T-helper 22 cell (primary cell): ENCODE measurements around the gene MRPL24.
"Not testable (repeated sequence)": the region's sequence is repeated elsewhere in the genome, so short reads cannot be mapped to it uniquely, and the experiment has no call there.

Experiments used
- DNase-seq: peaks from one replicate; pipeline ENCODE4 v3.0.0-alpha.2; 2020; ENCODE audit warnings: low read depth

MRPL24 gene

DNA sequence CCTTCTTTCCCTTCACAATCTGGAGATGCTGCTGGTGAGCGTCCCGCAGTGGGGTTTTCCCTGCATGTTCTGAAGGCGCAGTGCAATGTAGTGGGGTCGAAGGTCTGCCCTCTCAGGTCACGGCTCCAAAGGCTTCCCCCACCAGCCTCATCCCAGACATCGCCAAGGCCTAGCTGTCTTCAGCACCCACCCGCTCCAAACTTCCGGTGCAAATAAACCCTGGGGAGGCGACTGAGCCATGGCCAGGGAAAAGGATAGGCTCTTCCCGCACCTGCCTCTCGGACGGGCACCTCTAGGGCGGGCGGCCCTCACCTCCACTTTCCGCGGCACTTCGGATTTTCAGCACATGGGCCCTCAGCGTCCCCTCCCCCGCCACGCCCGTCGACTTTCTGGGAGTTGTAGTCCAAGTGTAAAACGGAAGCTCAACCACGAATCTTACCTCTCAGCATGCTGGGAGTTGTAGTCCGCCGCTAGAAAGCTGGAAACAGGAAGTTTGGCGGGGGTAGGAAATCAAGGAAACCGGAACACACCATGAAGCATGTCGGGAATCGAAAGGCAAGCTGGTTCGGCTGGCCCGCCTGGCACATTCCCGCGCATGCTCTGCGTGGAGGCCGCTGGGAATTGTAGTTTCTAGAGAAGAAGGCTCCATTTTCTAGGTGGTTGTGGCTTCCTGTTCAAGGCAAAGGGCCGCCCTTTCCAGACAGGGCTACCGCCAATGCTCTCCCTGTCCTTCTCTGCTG, at the start of gene MRPL24:
Gene MRPL24, minus strand, starts transcription at position 348 of the 740 bp plus-strand sequence. CDS start 2,384 bp downstream, outside the sequence.
- DNase-seq = peak; percentile 98

GRCh38 chr1:156789621-156790318, 48.9 kb upstream of the MRPL24 start:
- no peak for DNase-seq

- no peak for DNase-seq
Observed at GRCh38 chr1:156788136-156788535, 47.2 kb upstream of the MRPL24 start.

- DNase-seq = no peak
Observed at GRCh38 chr1:156786640-156787039, 45.8 kb upstream of the MRPL24 start.

- DNase-seq = no peak
Observed at GRCh38 chr1:156785458-156785857, 44.6 kb upstream of the MRPL24 start.

- DNase-seq = no peak
Observed at GRCh38 chr1:156781585-156782186, 40.8 kb upstream of the MRPL24 start.

DNA sequence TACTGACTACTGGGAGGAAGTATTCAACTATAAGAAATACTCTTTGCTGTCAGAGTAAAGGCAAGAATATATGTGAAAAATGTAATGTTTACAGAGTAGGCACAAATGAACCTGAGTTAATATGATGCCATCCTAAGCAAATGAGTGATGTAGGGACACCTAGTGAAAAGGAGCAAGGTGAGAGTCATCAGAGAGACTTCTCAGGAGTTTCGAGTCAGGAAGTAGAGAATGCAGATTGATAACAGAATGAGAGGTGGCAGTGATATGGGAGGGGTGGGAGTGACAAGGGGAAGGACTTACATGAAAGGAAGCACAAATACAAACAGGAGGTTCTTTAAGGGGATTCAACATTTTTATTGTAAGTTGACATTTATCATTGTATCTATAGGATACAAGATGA, 36.7 kb upstream of the MRPL24 start:
- no peak for DNase-seq

GRCh38 chr1:156776942-156777341, 36.1 kb upstream of the MRPL24 start:
- no peak for DNase-seq

DNA sequence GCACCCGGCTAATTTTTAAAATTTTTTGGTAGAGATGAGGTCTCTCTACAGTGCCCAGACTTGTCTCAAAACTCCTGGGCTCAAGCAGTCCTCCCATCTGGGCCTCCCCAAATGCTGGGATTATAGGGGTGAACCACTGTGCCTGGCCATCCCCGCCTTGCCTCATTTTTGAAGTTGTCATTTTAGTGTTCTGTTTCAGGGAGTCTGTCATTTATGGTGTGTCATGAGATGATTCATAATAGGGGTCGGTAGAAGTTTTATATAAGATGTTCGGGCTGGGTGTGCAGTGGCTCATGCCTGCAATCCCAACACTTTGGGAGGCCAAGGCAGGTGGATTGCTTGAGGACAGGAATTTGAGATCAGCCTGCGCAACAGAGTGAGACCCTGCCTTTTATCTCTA, 34.9 kb upstream of the MRPL24 start:
- no peak for DNase-seq

- DNase-seq = no peak
Observed at GRCh38 chr1:156773607-156774006, 32.7 kb upstream of the MRPL24 start.

GRCh38 chr1:156772728-156773497, 32.0 kb upstream of the MRPL24 start:
- no peak for DNase-seq

GRCh38 chr1:156772222-156772621, 31.3 kb upstream of the MRPL24 start:
- DNase-seq = no peak

DNA sequence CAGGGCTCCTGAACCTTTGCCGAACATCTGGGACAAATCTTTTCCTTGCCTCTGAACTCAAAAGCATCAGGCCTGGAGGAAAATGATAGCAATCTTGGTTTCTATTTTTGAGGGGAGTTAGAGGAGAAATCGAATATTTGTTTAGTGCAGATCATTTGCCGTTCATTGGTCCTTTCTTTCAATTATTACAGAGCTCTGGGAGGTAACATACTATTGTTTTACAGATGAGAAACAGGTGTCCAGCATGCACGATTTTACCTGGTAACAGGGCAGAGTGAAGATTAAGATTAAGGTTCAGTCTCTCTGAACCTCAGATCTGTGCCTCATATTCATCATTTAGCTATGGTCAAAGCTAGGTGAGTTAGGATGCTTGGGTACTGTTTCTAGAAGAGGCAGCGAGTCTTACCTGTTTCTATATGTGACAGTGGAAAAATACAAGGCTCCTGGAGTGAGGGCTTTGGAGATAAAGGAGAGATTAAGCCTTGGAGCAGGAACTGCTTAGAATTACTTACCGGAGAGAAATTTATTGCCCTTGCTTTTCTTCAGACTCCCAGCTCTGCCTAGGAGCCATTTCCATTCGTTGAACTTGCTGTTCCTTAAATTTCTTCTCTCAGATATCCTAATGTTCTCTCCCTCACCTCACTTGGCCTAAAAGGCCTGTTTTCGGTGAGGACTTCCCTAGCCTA, 27.9 kb upstream of the MRPL24 start:
- DNase-seq = no peak

DNA sequence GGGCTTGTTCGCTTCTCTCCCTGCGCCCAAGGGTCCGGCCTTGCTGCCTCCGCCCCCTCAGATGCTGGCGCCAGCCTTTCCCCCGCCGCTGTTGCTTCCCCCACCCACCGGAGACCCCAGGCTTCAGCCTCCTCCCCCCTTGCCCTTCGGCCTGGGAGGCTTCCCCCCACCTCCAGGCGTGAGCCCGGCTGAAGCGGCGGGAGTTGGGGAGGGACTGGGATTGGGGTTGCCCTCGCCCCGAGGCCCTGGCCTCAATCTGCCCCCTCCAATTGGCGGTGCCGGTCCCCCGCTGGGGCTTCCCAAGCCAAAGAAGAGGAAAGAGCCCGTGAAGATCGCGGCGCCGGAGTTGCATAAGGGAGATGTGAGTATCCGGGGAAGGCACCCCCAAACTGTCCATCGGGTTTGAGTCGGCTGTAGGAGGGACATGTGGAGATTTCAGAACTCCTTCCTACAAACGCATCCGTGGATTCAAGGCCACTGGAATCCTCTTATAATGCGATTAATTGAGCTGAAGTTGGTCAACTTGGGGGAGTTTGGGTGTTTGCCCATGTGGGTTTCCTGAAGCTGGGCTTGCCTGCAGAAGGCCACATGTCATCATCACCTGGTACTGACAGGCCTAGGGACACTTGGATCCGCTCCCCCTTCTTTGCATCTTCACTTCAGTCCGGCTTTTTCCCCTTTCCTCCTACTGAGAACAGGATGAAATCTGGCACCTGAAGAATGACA, 27.2 kb upstream of the MRPL24 start:
- peak; percentile 32 for DNase-seq

DNA sequence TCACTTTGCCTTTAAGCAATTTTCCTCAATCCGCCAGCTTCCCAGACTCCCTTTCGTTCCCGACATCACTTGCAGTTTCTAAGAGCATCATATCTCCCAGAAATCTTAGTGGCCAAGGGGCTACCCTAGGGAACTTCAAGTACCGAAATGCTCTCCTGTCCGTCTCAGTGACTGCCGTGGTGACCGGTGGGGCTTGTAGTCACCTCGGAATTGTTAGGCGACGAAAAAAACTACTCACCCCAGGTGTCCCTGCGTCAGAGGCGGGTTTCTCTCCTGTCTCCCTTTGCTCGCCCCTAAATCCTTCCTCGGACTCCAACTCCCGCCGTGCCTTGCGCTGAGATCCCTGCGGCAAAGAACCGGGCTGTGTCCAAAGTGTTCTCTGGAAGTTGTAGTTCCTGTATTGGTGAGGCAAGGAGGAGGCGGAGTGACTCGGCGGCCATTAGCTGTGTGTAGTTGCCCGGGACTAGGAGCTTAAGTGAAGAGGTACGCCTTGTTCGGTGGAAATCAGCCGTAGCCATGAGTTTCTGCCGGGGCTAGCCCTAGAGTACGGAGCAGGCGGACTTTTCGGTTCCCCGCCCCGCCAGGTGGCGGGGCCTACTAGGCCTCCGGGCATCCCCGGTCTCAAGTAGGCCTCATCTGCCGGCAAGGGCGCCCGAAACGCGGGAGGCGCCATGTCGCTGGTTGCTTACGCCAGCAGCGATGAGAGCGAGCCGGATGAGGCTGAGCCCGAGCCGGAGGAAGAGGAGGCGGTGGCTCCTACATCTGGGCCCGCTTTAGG, 26.4 kb upstream of the MRPL24 start, which contains the start of gene PRCC:
Gene PRCC, plus strand, starts transcription at position 435 of the 778 bp plus-strand sequence. Its CDS starts 237 bp downstream, at position 672.
- DNase-seq = peak; percentile 99

- DNase-seq = peak; percentile 9
Observed at GRCh38 chr1:156766298-156767100, 25.6 kb upstream of the MRPL24 start.

DNA sequence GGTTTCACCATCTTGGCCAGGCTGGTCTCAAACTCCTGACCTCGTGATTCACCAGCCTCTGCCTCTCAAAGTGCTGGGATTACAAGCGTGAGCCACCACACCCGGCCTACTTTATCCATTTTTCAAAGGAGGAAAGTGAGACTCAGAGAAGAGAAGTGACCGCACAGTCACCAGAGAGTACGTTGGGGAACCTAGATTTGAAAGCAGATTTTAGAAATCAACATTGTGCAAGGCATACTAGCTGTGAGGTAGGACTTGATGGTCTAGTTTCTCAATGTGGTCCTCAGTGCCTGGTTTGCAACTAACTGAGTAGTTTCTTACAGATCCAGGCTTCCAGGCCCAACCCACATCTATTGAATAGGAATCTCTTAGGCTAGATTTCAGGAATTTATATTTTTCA, 24.8 kb upstream of the MRPL24 start:
- no peak for DNase-seq

GRCh38 chr1:156765136-156765535, 24.2 kb upstream of the MRPL24 start:
- DNase-seq = not testable (repeated sequence)

- DNase-seq = no peak
Observed at GRCh38 chr1:156760796-156761104, 19.9 kb upstream of the MRPL24 start.
